ENCODE data around the gene PRR5L. TPM values are rescaled to one million over a fixed set of nuclear protein-coding genes. Genes with fewer than 3 reads are reported as not detected.

Gene PRR5L
- total RNA-seq, 2 donors from 2014 or later: 3.2 to 11.8 TPM

DNA sequence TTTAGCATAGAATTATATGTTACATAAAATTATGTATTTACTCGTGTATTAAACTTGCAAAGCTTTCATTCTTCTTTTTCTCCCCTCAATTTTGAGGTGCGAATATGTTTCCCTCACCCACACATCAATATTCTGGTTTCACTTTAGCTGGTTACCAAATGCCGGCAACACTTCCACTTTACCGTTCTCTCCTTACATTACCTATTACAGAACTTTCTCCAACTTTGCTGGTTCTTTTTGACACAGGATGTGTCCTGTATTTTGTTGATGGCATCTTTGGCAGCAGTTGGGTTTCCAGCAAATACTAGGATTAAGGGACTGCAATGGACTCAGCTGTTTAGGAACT is 84.9 kb downstream of the PRR5L start:
- H3K4me3 ChIP-seq: peak overlapping the region; percentile 48
- H3K27me3 ChIP-seq (replicated peaks; ENCODE audit: insufficient read depth): no peaks in the 10 kb centered on the region
- no peak for ATAC-seq (ENCODE audit: insufficient number of reproducible peaks, low FRiP score, low read depth)
- DNase-seq (ENCODE audit: low spot score): no peak
- no peaks in the 10 kb centered on the region for H3K36me3 ChIP-seq
- H3K27ac ChIP-seq: no peak overlapping the region
- H3K9me3 ChIP-seq: no peaks in the 10 kb centered on the region
- TF ChIP-seq, protein P1, sequence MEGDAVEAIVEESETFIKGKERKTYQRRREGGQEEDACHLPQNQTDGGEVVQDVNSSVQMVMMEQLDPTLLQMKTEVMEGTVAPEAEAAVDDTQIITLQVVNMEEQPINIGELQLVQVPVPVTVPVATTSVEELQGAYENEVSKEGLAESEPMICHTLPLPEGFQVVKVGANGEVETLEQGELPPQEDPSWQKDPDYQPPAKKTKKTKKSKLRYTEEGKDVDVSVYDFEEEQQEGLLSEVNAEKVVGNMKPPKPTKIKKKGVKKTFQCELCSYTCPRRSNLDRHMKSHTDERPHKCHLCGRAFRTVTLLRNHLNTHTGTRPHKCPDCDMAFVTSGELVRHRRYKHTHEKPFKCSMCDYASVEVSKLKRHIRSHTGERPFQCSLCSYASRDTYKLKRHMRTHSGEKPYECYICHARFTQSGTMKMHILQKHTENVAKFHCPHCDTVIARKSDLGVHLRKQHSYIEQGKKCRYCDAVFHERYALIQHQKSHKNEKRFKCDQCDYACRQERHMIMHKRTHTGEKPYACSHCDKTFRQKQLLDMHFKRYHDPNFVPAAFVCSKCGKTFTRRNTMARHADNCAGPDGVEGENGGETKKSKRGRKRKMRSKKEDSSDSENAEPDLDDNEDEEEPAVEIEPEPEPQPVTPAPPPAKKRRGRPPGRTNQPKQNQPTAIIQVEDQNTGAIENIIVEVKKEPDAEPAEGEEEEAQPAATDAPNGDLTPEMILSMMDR (IDR thresholded peaks at IDR 0.05): no peak
- H3K4me1 ChIP-seq (ENCODE audit: control insufficient read depth in 1 of 2, low read depth in 2 of 2): peaks cover 0 to 18% of the 10 kb centered on the region in 2 donors

DNA sequence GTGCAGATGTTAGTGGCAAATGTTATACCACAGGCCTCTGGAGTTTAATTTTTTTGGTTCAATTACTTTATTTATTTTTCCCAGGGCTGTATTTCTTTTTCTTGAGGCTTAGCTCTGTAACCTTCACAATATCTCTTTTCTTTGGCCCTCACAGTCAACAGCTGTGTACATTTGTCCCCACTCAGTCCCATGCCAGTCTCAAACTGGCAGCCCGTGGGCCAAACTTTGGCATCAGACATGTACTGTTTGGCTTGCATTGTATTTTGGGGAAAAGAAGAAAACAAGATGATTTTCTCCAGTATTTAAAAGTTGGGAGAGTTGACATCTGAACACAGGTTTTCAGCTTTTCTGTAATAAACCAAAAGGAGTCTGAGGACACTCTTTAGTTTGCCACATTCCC is 87.1 kb downstream of the PRR5L start:
- peaks cover 0 to 3% of the 10 kb centered on the region in 2 donors for H3K4me1 ChIP-seq (ENCODE audit: control insufficient read depth in 1 of 2, low read depth in 2 of 2)
- DNase-seq (ENCODE audit: low spot score): no peak
- H3K4me3 ChIP-seq: no peak overlapping the region
- TF ChIP-seq, protein P1 (IDR thresholded peaks at IDR 0.05): no peak
- H3K9me3 ChIP-seq: no peaks in the 10 kb centered on the region
- no peak overlapping the region for H3K27ac ChIP-seq
- H3K27me3 ChIP-seq (replicated peaks; ENCODE audit: insufficient read depth): no peaks in the 10 kb centered on the region
- H3K36me3 ChIP-seq: no peaks in the 10 kb centered on the region
- no peak for ATAC-seq (ENCODE audit: insufficient number of reproducible peaks, low FRiP score, low read depth)

DNA sequence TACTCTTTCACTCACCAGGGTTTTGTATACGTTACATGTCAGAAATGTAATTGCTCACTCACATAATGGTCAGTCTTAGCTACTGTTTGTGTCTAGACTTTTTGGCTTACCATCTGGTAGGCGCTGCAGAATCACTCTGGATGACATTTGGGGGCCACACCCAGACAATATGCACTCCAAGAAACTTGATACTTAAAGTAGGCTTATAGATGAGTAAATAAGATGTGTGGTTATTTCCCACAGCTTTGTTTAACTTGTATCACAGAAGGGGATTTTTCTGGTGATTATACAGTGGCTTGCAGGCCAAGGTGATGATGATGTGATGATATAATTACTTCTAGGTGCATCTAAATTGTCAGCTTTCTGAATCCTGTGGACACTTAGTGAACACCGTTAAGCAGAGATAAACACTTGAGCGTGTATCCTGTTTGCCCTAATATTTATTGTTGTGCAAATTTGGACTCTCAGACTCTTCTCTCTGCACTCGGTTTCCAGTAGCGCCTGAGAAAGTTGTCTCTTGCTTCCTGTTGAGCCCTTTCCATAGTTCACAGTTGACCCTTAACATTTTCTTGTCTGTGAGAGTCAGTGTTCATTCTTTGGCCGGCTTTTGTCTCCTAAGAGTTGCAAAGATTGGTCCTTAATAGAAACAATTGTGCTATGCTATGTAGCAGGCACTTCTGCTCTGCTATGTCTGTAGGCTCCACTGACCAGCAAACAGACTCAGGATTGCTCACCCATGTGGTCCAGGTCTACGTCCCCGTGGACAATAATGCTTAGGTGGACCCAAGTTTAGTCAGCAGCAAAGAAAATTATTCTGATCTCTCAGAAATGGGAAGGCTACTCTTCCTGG is 89.3 kb downstream of the PRR5L start:
- peaks cover 0 to 3% of the 10 kb centered on the region in 2 donors for H3K4me1 ChIP-seq (ENCODE audit: control insufficient read depth in 1 of 2, low read depth in 2 of 2)
- H3K27me3 ChIP-seq (replicated peaks; ENCODE audit: insufficient read depth): no peaks in the 10 kb centered on the region
- no peak for DNase-seq (ENCODE audit: low spot score)
- H3K36me3 ChIP-seq: no peaks in the 10 kb centered on the region
- no peak overlapping the region for H3K4me3 ChIP-seq
- TF ChIP-seq, protein P1 (IDR thresholded peaks at IDR 0.05): no peak
- no peaks in the 10 kb centered on the region for H3K9me3 ChIP-seq
- no peak overlapping the region for H3K27ac ChIP-seq
- no peak for ATAC-seq (ENCODE audit: insufficient number of reproducible peaks, low FRiP score, low read depth)

DNA sequence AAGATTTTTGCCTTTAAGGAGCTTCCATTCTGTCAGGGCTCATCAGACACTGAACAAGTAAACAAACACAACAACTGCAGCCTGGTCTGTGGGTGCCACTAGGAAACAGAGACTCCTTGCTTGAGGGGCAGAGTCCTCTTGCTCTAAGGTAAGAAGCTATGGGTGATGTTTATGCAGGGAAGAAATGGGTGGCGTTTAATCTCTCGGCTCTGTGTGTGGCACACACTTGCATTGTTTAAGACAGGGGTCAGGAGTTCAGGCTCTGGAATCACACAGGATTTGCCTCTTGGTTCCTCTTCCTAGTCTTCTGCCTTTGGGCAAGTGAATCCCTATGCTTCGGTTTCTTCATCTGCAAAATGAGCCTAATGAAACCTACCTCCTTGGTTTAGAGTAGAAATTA is 90.3 kb downstream of the PRR5L start:
- TF ChIP-seq, protein P1 (IDR thresholded peaks at IDR 0.05): no peak
- ATAC-seq (ENCODE audit: insufficient number of reproducible peaks, low FRiP score, low read depth) (no peak), DNase-seq (ENCODE audit: low spot score) (no peak)
- no peak overlapping the region for H3K27ac ChIP-seq
- H3K4me1 ChIP-seq (ENCODE audit: control insufficient read depth in 1 of 2, low read depth in 2 of 2): peaks cover 0 to 3% of the 10 kb centered on the region in 2 donors
- H3K27me3 ChIP-seq (replicated peaks; ENCODE audit: insufficient read depth): no peaks in the 10 kb centered on the region
- H3K4me3 ChIP-seq: no peak overlapping the region
- no peaks in the 10 kb centered on the region for H3K36me3 ChIP-seq
- H3K9me3 ChIP-seq: no peaks in the 10 kb centered on the region

DNA sequence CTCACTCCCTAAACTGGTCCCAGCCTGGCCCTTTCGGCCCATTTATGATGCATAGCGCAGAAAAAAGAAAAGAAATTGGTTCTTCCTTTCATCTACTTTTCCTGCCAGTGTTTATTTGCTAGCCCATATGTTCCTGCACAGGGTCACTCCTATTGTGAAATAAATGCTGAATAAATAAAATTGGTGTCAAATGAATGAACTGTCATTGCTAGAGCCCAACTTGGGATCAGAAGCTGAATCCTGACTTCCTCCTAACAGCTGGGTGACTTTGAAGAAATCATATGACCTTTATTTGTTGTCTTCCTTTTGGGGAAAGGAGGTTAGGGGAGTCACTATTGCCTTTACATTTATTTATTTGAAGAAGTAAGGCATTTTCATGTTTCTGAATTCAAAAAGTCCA is 92.0 kb downstream of the PRR5L start:
- TF ChIP-seq, protein P1 (IDR thresholded peaks at IDR 0.05): no peak
- H3K4me1 ChIP-seq (ENCODE audit: control insufficient read depth in 1 of 2, low read depth in 2 of 2): peaks cover 0 to 3% of the 10 kb centered on the region in 2 donors
- H3K4me3 ChIP-seq: no peak overlapping the region
- DNase-seq (ENCODE audit: low spot score): no peak
- H3K9me3 ChIP-seq: no peaks in the 10 kb centered on the region
- no peaks in the 10 kb centered on the region for H3K27me3 ChIP-seq (replicated peaks; ENCODE audit: insufficient read depth)
- no peak for ATAC-seq (ENCODE audit: insufficient number of reproducible peaks, low FRiP score, low read depth)
- H3K27ac ChIP-seq: no peak overlapping the region
- H3K36me3 ChIP-seq: no peaks in the 10 kb centered on the region

All from thoracic aorta (tissue), 2 donors.